ENCODE results near the gene ZKSCAN1.

The ZKSCAN1 gene

GRCh38 chr7:99992330-99993038, 22.9 kb upstream of the ZKSCAN1 start:
- TF ChIP-seq EZH2 (IDR thresholded peaks at IDR 0.05; ENCODE audit: borderline replicate concordance, low read length), result no peak
- TF ChIP-seq CTCF (IDR thresholded peaks at IDR 0.05; ENCODE audit: low read length), result no peak
- Histone ChIP-seq H3K9me2 (ENCODE audit: low read depth, low read length) (no peaks in the 10 kb centered on the region), H3K9ac (ENCODE audit: low read length) (no peak overlapping the region), H3K4me1 (ENCODE audit: insufficient read depth, low read length, severe bottlenecking) (peaks cover 20% of the 10 kb centered on the region), H3K4me2 (ENCODE audit: low read length) (peak overlapping the region; percentile 14; the same call in 1 of the 2 replicates), H2AFZ (ENCODE audit: low read length) (no peak overlapping the region), H3F3A (ENCODE audit: insufficient read depth, low read length) (no peaks in the 10 kb centered on the region), H3K9me3 (ENCODE audit: low read length) (no peaks in the 10 kb centered on the region), H3K27ac (ENCODE audit: low read depth, low read length, poor library complexity, severe bottlenecking) (no peak overlapping the region), H3K4me3 (ENCODE audit: low read depth, low read length, poor library complexity, severe bottlenecking) (no peak overlapping the region), H3K27me3 (ENCODE audit: insufficient read depth, low read length) (peaks cover 15% of the 10 kb centered on the region; the same call in 1 of the 2 replicates), H3K36me3 (ENCODE audit: insufficient read depth, low read length) (no peaks in the 10 kb centered on the region), H3K79me2 (ENCODE audit: insufficient read depth, low read length) (no peaks in the 10 kb centered on the region), H4K20me1 (ENCODE audit: insufficient read depth, low read length) (no peaks in the 10 kb centered on the region)

GRCh38 chr7:99994819-99995218, 20.6 kb upstream of the ZKSCAN1 start:
- Histone ChIP-seq H3K36me3 (ENCODE audit: insufficient read depth, low read length) (no peaks in the 10 kb centered on the region), H3K9me3 (ENCODE audit: low read length) (no peaks in the 10 kb centered on the region), H3K27me3 (ENCODE audit: insufficient read depth, low read length) (peaks cover 5% of the 10 kb centered on the region), H3K9me2 (ENCODE audit: low read depth, low read length) (no peaks in the 10 kb centered on the region), H3F3A (ENCODE audit: insufficient read depth, low read length) (no peaks in the 10 kb centered on the region), H3K9ac (ENCODE audit: low read length) (no peak overlapping the region), H3K4me2 (ENCODE audit: low read length) (no peak overlapping the region), H3K4me1 (ENCODE audit: insufficient read depth, low read length, severe bottlenecking) (peaks cover 27% of the 10 kb centered on the region), H2AFZ (ENCODE audit: low read length) (no peak overlapping the region), H3K27ac (ENCODE audit: low read depth, low read length, poor library complexity, severe bottlenecking) (no peak overlapping the region), H3K79me2 (ENCODE audit: insufficient read depth, low read length) (no peaks in the 10 kb centered on the region), H3K4me3 (ENCODE audit: low read depth, low read length, poor library complexity, severe bottlenecking) (no peak overlapping the region), H4K20me1 (ENCODE audit: insufficient read depth, low read length) (no peaks in the 10 kb centered on the region)
- TF ChIP-seq CTCF (IDR thresholded peaks at IDR 0.05; ENCODE audit: low read length) (no peak), EZH2 (IDR thresholded peaks at IDR 0.05; ENCODE audit: borderline replicate concordance, low read length) (no peak)

- TF ChIP-seq EZH2 (IDR thresholded peaks at IDR 0.05; ENCODE audit: borderline replicate concordance, low read length) (no peak), CTCF (IDR thresholded peaks at IDR 0.05; ENCODE audit: low read length) (no peak)
- no peaks in the 10 kb centered on the region for H3F3A ChIP-seq (ENCODE audit: insufficient read depth, low read length)
Observed at GRCh38 chr7:99996755-99997544, 18.4 kb upstream of the ZKSCAN1 start.

More at GRCh38 chr7:99996755-99997544, 18.4 kb upstream of the ZKSCAN1 start:
- H3K36me3 ChIP-seq (ENCODE audit: insufficient read depth, low read length), result no peaks in the 10 kb centered on the region
- H3K27ac ChIP-seq (ENCODE audit: low read depth, low read length, poor library complexity, severe bottlenecking), result no peak overlapping the region
- H3K4me3 ChIP-seq (ENCODE audit: low read depth, low read length, poor library complexity, severe bottlenecking), result peak overlapping the region; percentile 62
- H3K9me3 ChIP-seq (ENCODE audit: low read length), result no peaks in the 10 kb centered on the region
- H3K27me3 ChIP-seq (ENCODE audit: insufficient read depth, low read length), result peaks cover 5% of the 10 kb centered on the region
- no peaks in the 10 kb centered on the region for H3K79me2 ChIP-seq (ENCODE audit: insufficient read depth, low read length)
- peak overlapping the region; percentile 77 for H2AFZ ChIP-seq (ENCODE audit: low read length)
- no peaks in the 10 kb centered on the region for H4K20me1 ChIP-seq (ENCODE audit: insufficient read depth, low read length)
- H3K9me2 ChIP-seq (ENCODE audit: low read depth, low read length), result no peaks in the 10 kb centered on the region
- peak overlapping the region; percentile 65 for H3K4me2 ChIP-seq (ENCODE audit: low read length)
- H3K4me1 ChIP-seq (ENCODE audit: insufficient read depth, low read length, severe bottlenecking), result peaks cover 23% of the 10 kb centered on the region
- H3K9ac ChIP-seq (ENCODE audit: low read length), result peak overlapping the region; percentile 64; the same call in 1 of the 2 replicates

Data from OCI-LY1 (cell line).